Measurements from ENCODE around the gene MSANTD7.
"Not testable (repeated sequence)": the region's sequence is repeated elsewhere in the genome, so short reads cannot be mapped to it uniquely, and the experiment has no call there.

MSANTD7 gene

GRCh38 chr10:14852236-14852635 is 14.1 kb downstream of the MSANTD7 start:
- no peak for DNase-seq
- H3K27me3 Mint-ChIP-seq = no peaks in the 10 kb centered on the region
- H3K36me3 Mint-ChIP-seq = peaks cover 30% of the 10 kb centered on the region
- H3K4me3 Mint-ChIP-seq = no peak overlapping the region
- H3K27ac Mint-ChIP-seq = no peak overlapping the region
- CTCF ChIA-PET = no interaction called here
- H3K9me3 Mint-ChIP-seq = no peaks in the 10 kb centered on the region
- H3K4me1 Mint-ChIP-seq = no peaks in the 10 kb centered on the region

DNA sequence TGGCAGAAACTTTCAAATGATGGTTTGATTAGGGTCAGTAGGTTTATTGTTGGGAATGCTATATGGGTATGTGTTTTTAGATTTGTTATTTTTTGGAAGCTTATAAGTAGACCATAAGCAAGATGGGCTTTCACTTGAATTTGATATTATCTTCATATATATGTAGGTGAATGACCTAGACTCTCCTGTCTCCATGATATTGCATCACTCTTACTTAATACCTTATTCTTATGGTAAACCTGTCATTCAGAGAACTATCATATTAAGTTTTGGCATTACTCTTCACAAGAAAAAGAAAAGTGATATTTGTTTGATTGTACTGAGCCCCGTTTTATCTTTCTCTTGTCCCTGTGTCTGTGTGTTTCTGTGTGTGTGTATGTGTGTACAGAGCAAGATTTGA is 17.3 kb downstream of the MSANTD7 start:
- H3K27ac Mint-ChIP-seq = no peak overlapping the region
- peaks cover 38% of the 10 kb centered on the region for H3K36me3 Mint-ChIP-seq
- DNase-seq = no peak
- H3K9me3 Mint-ChIP-seq = no peaks in the 10 kb centered on the region
- no peaks in the 10 kb centered on the region for H3K27me3 Mint-ChIP-seq
- no peaks in the 10 kb centered on the region for H3K4me1 Mint-ChIP-seq
- CTCF ChIA-PET = no interaction called here
- no peak overlapping the region for H3K4me3 Mint-ChIP-seq

DNA sequence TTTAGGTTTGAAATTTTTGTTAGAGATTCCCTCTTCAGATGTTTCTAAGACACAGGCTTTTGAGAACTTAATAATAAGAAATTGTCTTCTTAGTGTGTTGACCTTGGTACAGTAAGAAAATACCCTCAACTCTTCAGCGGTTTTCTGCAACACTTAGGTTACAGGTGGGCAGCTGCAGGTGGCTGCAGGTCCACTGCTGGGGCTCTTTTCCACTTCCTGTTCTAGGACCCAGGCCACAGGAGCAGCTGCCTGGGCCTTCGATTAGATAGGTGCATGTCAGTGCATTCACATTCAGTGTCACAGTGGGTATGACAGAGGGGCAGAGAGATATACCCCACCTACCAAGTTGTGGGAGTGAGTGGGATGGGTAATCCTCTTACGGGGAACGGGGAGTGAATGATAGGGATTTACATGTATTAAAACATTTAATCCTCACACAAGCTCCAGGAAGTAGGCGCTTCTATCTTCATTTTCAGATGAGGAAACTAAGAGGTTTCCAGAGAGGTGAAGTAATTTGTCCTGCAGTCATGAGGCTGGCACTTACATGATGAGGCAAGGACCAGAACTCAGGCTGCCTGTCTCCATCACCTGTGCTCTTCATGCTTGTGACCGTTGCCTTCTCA is 20.3 kb downstream of the MSANTD7 start:
- no peak for DNase-seq
- Mint-ChIP-seq H3K36me3 (peaks cover 33% of the 10 kb centered on the region), H3K4me1 (no peaks in the 10 kb centered on the region), H3K27ac (no peak overlapping the region), H3K9me3 (no peaks in the 10 kb centered on the region), H3K27me3 (no peaks in the 10 kb centered on the region), H3K4me3 (no peak overlapping the region)
- CTCF ChIA-PET = interaction anchor here (0.5 to 1.3 kb wide), 2 partner anchors 14 to 282 kb away, joined by 3 read pairs; no protein-coding TSS in a partner anchor

DNA sequence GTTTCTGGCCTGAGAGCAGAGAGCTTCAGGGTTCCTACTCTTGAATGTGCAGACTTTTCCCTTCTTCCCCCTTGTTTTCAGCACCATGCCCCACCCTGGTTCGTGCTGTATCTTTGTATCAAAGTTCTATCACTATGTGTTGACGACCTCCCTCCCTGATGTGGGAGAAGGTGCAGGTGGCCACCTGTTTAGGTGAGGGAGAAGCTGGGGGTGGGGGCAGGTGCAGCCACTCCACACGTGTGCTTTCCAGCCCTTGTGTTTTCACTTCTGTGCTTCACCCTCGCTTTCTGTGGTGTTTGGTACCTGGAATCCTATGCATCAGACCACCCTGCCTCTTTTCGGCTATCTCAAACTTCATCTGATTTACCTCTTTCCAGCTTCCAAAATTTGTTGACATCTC is 20.9 kb downstream of the MSANTD7 start:
- H3K27me3 Mint-ChIP-seq = no peaks in the 10 kb centered on the region
- no peak for DNase-seq
- H3K9me3 Mint-ChIP-seq = no peaks in the 10 kb centered on the region
- H3K4me3 Mint-ChIP-seq = no peak overlapping the region
- H3K4me1 Mint-ChIP-seq = no peaks in the 10 kb centered on the region
- CTCF ChIA-PET = interaction anchor here (0.5 to 1.3 kb wide), 2 partner anchors 14 to 283 kb away, joined by 3 read pairs; no protein-coding TSS in a partner anchor
- peaks cover 34% of the 10 kb centered on the region for H3K36me3 Mint-ChIP-seq
- H3K27ac Mint-ChIP-seq = no peak overlapping the region

DNA sequence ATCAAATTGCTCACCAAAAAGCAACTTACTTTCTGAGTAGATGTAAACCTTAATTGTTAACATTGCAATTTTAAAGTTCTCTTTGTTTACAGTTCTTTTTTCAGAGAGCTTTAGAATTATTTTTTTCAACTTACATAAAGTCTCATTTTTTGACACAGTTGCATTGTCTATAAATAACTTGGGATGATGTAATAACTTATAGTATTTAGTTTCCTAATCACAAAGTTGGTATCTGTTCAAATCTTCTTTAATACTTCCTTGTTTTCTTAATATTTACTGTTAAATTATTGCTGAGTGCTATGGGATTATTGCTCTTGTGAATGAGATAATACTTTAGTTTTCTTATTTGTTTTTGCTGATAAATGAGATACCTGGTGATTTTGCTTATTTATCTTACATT is 21.7 kb downstream of the MSANTD7 start:
- Mint-ChIP-seq H3K4me3 (no peak overlapping the region), H3K9me3 (no peaks in the 10 kb centered on the region), H3K4me1 (no peaks in the 10 kb centered on the region), H3K27ac (no peak overlapping the region), H3K27me3 (no peaks in the 10 kb centered on the region), H3K36me3 (peaks cover 37% of the 10 kb centered on the region)
- no peak for DNase-seq
- CTCF ChIA-PET = interaction anchor here (1.3 kb wide), 1 partner anchor 15 kb away, joined by 3 read pairs; no protein-coding TSS in a partner anchor

DNA sequence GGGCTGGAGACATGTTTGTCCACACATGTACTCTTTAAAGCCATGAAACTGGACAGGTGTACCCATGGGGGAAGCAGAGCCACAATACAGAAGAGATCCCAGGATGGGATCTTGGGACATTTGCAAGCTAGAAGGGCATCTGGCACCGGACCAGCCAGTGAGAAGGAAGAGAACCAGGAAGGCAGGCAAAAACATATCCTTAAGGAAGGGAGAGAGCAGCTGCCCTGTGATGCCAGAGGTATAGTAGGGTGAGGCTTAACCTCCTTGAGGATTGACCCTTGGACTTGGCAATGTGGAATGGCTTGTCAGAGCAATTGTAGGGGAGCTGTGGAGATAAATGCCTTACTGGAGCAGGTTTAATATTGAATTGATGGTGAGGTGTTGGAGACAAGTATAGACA is 22.7 kb downstream of the MSANTD7 start:
- no peaks in the 10 kb centered on the region for H3K27me3 Mint-ChIP-seq
- no peak for DNase-seq
- H3K4me3 Mint-ChIP-seq = no peak overlapping the region
- no peaks in the 10 kb centered on the region for H3K9me3 Mint-ChIP-seq
- H3K27ac Mint-ChIP-seq = peak overlapping the region; percentile 6
- H3K4me1 Mint-ChIP-seq = no peaks in the 10 kb centered on the region
- CTCF ChIA-PET = no interaction called here
- peaks cover 43% of the 10 kb centered on the region for H3K36me3 Mint-ChIP-seq

DNA sequence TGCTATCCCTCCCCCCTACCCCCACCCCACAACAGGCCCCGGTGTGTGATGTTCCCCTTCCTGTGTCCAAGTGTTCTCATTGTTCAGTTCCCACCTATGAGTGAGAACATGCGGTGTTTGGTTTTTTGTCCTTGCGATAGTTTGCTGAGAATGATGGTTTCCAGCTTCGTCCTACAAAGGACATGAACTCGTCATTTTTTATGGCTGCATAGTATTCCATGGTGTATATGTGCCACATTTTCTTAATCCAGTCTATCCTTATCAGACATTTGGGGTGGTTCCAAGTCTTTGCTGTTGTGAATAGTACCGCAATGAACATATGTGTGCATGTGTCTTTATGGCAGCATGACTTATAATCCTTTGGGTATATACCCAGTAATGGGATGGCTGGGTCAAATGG is 26.4 kb downstream of the MSANTD7 start:
- DNase-seq, H3K4me3 Mint-ChIP-seq, CTCF ChIA-PET, H3K9me3 Mint-ChIP-seq, H3K27me3 Mint-ChIP-seq, H3K27ac Mint-ChIP-seq, H3K4me1 Mint-ChIP-seq: not testable (repeated sequence)
- peaks cover 45% of the 10 kb centered on the region for H3K36me3 Mint-ChIP-seq

- H3K27ac Mint-ChIP-seq, H3K9me3 Mint-ChIP-seq, H3K4me1 Mint-ChIP-seq, DNase-seq, H3K27me3 Mint-ChIP-seq, H3K4me3 Mint-ChIP-seq, CTCF ChIA-PET: not testable (repeated sequence)
- H3K36me3 Mint-ChIP-seq = peaks cover 48% of the 10 kb centered on the region
These were observed 26.8 kb downstream of the MSANTD7 start for GRCh38 chr10:14864871-14865270.

DNA sequence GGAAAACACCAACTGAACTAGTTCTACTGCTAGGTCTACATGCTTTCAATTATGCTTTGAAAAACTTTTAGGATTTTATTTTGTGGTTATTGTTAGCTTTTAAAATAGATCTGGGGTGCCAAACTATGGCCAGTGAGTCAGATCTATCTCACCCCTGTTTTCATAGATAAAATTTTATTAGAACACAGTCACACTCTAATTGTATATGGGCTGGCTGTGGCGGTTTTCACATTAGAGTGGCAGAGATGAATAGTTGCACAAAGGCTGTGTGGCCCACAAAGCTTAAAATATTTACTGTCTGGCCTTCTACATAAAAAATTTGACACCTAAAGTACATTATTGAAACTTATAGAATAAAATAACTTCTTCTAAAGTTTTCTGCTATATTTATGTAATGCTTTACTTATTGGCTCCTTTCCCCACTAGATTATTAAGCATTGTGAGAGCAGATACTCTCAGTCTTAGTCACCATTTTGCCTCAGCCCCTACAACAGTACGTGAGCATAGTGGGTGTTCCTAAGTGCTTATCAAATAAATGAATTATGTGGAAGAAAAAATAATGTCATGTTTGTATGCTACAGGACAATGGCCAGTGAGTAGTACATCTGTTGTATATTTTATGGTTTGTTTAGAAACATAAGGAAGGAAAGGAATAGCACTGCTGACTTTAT is 35.1 kb downstream of the MSANTD7 start:
- no peak overlapping the region for H3K4me3 Mint-ChIP-seq
- H3K36me3 Mint-ChIP-seq = peaks cover 20% of the 10 kb centered on the region
- CTCF ChIA-PET = interaction anchor here (1.5 kb wide), 1 partner anchor 10 kb away, joined by 3 read pairs; no protein-coding TSS in a partner anchor
- H3K27ac Mint-ChIP-seq = no peak overlapping the region
- H3K4me1 Mint-ChIP-seq = peaks cover 19% of the 10 kb centered on the region
- no peaks in the 10 kb centered on the region for H3K9me3 Mint-ChIP-seq
- no peaks in the 10 kb centered on the region for H3K27me3 Mint-ChIP-seq
- DNase-seq = no peak

- Mint-ChIP-seq H3K9me3 (no peaks in the 10 kb centered on the region), H3K36me3 (peaks cover 4% of the 10 kb centered on the region), H3K27me3 (no peaks in the 10 kb centered on the region), H3K4me3 (no peak overlapping the region), H3K4me1 (peaks cover 35% of the 10 kb centered on the region), H3K27ac (peak overlapping the region; percentile 5)
- no peak for DNase-seq
- CTCF ChIA-PET = no interaction called here
These were observed 37.8 kb downstream of the MSANTD7 start for GRCh38 chr10:14875941-14876340.

DNA sequence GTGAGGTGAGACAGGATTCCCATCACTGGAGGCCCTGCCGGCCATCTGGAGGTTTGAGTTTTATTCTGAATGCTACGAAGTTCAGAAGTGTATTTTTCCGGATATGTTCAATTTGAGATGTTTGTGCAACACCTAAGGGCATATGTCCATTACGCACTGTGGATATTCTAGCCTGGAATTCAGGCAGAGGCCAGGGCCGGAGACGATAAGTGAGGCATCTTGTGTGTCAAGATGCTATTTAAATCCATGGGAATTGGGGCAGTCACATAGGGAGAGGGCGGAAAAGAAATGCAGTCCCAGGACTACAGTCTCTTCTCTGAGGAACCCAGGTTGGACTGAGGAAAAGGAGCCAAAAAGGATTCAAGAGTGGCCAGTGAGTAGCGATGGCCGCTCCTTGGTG is 38.7 kb downstream of the MSANTD7 start:
- no peaks in the 10 kb centered on the region for H3K27me3 Mint-ChIP-seq
- no peak for DNase-seq
- no peaks in the 10 kb centered on the region for H3K9me3 Mint-ChIP-seq
- peak overlapping the region; percentile 95 for H3K4me3 Mint-ChIP-seq
- peaks cover under 1% of the 10 kb centered on the region for H3K36me3 Mint-ChIP-seq
- peaks cover 41% of the 10 kb centered on the region for H3K4me1 Mint-ChIP-seq
- H3K27ac Mint-ChIP-seq = no peak overlapping the region
- CTCF ChIA-PET = no interaction called here

GRCh38 chr10:14878266-14879123 is 40.4 kb downstream of the MSANTD7 start, which contains the start of gene SUV39H2:
TSS of gene SUV39H2 (plus strand) at chr10:14878866. CDS start at chr10:14878889, 23 bp downstream.
- Mint-ChIP-seq H3K27me3 (no peaks in the 10 kb centered on the region), H3K4me1 (peaks cover 53% of the 10 kb centered on the region), H3K4me3 (peak within 1 kb of the TSS; percentile 95), H3K9me3 (no peaks in the 10 kb centered on the region), H3K27ac (peak within 1 kb of the TSS; percentile 89), H3K36me3 (peaks cover 12% of the 10 kb centered on the region)
- CTCF ChIA-PET = interaction anchor here (2.5 kb wide), 1 partner anchor 41 kb away, joined by 10 read pairs; the partner anchor contains the start of genes CDNF, HSPA14 and MSANTD7
- peak; percentile 95 for DNase-seq

- Mint-ChIP-seq H3K27me3 (no peaks in the 10 kb centered on the region), H3K36me3 (peaks cover 16% of the 10 kb centered on the region), H3K4me1 (peaks cover 53% of the 10 kb centered on the region), H3K27ac (peak overlapping the region; percentile 87), H3K4me3 (peak overlapping the region; percentile 89), H3K9me3 (no peaks in the 10 kb centered on the region)
- DNase-seq = peak; percentile 59
- CTCF ChIA-PET = interaction anchor here (2.5 kb wide), 1 partner anchor 42 kb away, joined by 10 read pairs; the partner anchor contains the start of genes CDNF, HSPA14 and MSANTD7
These were observed 41.2 kb downstream of the MSANTD7 start for GRCh38 chr10:14879124-14879927.

- CTCF ChIA-PET = interaction anchor here (2.5 kb wide), 1 partner anchor 42 kb away, joined by 10 read pairs; the partner anchor contains the start of genes CDNF, HSPA14 and MSANTD7
- Mint-ChIP-seq H3K27me3 (no peaks in the 10 kb centered on the region), H3K36me3 (peaks cover 16% of the 10 kb centered on the region), H3K9me3 (no peaks in the 10 kb centered on the region), H3K4me3 (peak overlapping the region; percentile 89), H3K27ac (peak overlapping the region; percentile 87), H3K4me1 (peaks cover 53% of the 10 kb centered on the region)
- no peak for DNase-seq
These were observed 41.8 kb downstream of the MSANTD7 start for GRCh38 chr10:14879928-14880193.

Measured in activated naive CD4-positive, alpha-beta T cell treated with anti-CD3 and anti-CD28 coated beads, Interleukin-2, amount 10 ng/mL, durations not matched to agents 7 days and 5 days (primary cell).